Measurements from ENCODE around the gene UBR7.
"Not testable (repeated sequence)": the region's sequence is repeated elsewhere in the genome, so short reads cannot be mapped to it uniquely, and the experiment has no call there.

The UBR7 gene

DNA sequence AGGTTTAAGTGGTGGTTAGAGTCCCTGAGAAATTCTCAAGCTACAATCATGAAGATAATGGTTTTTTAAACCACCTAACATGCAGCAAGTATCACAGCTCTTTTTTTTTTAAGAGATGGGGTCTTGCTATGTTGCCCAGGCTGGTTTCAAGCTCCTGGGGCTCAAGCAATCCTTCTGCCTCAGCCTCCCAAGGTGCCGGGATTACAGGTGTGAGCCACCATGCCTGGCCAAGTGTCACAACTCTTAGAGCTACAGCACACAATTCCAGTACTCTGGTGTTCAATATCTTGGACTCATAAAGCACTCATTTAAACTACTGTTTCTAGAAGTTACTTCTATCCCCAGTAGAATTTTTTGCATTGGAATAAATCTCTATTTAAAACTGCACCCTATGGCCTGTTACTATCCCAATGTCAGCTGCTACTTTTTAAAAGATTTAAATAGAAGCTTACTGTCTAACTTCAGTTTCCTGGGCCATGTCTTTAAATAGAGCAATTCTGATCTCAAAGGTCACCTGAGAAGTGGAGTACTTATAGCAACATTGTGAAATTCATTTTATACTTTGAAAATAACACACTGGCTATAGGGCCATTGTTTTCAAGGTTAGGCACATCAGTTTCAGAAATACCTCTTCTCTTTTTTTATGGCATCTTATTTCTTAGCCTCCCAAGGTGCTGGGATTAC is 11.6 kb upstream of the UBR7 start:
- DNase-seq = no peak

- no peak for DNase-seq
Observed at GRCh38 chr14:93199031-93199430, 8.0 kb upstream of the UBR7 start.

DNA sequence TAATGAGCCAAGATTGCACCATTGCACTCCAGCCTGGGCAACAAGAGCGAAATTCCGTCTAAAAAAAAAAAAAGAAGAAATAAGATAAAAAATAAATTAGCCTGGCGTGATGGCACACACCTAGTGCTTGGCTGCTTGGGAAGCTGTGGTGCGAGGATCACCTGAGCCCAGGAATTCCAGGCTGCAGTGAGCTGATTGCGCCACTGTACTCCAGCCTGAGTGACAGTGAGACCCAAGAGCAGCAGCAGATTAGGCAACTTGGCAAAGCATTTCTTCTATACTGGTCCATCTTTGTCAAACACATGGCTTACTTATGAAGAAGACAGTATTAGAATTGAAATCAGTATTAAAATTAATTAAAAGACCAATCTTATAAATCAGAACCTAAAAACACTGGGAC is 6.5 kb upstream of the UBR7 start:
- no peak for DNase-seq

GRCh38 chr14:93201155-93201704 is 5.8 kb upstream of the UBR7 start:
- DNase-seq = no peak

- DNase-seq = peak; percentile 18
Observed at GRCh38 chr14:93207468-93208308, 632 bp downstream of the UBR7 start.

DNA sequence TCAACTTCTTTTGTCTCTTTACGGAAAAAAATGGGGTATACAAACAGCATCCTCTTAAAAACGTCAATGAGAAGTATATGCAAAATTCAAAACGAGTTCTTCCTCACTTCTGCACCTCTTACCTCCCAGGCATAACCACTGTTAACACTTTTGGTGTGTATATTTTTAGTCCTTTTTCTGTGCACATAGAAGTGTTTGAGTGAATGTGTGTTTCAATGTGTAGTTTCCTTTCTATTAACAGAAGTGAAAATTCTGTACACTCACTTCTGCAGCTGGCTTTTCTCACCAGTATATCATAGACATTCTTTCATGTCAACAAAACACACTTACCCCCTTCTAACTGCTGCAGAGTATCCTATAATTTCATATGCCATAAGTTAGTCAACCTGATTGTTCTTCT is 5.4 kb downstream of the UBR7 start:
- no peak for DNase-seq

GRCh38 chr14:93214598-93214997 is 7.5 kb downstream of the UBR7 start:
- DNase-seq = no peak

DNA sequence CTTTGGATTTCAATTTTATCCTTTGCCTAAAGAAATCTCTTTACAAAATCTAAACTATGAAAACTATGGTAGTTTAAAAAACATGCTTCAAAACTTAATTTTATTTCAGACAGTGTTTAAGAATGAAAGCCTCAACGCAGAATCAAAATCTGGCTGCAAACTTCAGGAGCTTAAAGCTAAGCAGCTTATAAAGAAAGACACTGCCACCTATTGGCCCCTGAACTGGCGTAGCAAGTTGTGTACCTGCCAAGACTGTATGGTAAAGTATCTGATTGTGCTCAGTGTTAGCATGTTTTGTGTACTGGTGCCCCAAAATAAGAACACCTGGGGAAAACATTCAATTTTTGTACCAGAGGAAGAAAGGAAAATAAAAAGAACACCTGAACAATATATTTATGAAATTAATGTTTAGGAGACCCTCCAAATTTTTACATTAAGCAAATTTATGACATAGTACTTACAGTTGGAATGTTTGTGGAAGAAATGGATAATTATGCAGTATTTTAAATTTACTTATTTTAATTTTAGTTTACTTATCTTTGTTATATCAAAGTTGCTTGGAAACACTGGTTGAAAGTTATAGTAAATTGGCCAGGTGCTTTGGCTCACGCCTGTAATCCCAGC is 12.2 kb downstream of the UBR7 start:
- peak; percentile 43 for DNase-seq

- no peak for DNase-seq
Observed at GRCh38 chr14:93220509-93220908, 13.5 kb downstream of the UBR7 start.

DNA sequence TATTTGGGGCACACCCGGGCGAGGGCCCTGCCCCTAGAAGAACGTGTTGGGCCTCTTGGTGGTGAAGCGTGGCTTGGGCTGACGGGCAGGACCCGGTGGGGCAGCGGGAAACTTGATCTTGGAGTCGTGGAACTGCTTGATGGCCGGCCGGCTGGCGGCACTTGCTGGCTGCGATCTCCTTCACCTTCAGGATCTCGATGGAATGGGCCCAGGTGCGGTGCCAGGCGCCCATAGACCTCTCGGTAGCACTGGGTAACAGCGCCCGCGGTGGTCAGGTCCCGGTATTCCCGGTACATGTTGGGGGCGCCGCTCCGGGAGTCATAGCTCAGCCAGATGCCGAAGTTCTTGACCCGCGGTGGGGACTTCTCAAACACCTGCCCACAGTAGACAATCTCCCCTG is 16.5 kb downstream of the UBR7 start:
- no peak for DNase-seq

DNA sequence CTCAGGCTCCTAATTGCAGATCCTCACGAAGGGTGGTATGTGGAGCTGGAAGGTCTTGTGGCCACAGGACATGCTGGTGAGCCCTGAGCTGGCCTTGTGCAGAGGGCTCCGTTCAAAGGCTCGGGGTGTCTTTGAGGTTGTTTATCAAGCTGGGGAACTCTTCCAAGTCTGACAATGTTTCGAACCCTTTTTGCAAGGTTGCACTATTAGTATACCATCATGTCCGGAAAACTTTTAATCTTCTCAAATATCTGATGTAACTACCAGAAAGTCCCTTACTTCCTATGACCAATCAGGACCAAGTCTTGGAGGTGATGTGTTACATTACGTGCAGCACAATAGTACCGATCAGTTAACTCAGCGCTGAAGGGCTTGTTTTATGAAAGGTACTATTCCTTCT is 21.5 kb downstream of the UBR7 start:
- no peak for DNase-seq

GRCh38 chr14:93230539-93230938 is 23.5 kb downstream of the UBR7 start:
- DNase-seq = no peak

DNA sequence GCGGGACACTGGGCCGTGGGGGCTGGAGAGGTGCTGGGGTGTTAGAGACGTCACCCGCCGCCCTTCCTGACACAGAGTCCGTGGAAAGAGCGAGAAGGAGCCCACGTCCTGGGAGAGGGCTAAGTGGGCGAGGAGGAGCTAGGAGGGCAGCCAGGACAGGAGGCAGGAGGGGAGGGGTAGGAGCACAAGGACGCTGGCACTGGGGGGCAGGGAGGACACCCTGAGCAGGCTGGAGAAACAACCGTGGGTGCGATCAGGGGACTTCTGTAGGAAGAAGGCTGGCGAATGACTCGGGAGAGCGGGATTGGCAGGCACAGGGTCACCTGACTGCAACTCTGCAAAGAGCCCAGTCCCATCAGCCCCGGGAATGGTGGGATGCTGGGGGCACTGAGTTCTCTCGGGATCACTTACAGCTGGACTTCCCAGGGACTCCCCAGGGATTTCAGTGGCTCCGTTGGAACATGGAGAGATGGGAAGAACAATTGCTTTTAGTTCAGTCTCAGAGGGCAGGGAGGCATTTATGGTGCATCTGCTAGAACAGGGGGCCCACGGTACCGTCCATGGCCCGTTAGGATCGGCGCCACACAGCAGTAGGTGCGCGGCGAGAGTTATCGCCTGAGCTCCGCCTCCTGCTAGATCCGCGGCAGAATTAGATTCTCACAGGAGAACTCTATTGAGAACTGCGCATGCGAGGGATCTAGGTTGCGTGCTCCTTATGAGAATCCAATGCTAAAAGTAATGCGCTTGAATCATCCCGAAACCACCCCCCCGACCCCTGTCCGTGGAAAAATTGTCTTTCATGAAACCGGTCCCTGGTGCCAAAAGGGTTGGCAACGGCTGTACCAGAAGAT is 24.3 kb downstream of the UBR7 start:
- DNase-seq = peak; percentile 57

DNA sequence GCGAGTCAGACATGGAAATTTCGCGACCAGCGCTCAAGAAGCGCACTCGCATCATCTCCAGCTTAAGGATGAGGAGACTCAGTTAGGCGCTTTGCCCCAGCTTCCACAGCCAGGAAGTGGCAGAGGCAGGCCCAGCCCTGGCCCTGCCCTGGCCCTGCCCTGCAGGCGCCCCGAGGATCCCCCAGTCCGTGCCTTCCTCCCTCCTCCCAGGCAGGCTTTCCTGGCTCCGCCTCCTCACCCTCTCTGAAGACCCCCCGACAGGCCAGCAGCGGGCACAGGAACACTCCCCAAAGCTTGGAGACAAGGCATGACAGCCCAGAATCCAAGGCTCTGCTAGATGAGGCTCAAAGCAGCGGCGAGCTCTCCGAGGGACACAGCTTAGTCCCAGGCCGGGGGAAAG is 25.1 kb downstream of the UBR7 start:
- no peak for DNase-seq

GRCh38 chr14:93233078-93233477 is 26.0 kb downstream of the UBR7 start:
- DNase-seq = not testable (repeated sequence)

DNA sequence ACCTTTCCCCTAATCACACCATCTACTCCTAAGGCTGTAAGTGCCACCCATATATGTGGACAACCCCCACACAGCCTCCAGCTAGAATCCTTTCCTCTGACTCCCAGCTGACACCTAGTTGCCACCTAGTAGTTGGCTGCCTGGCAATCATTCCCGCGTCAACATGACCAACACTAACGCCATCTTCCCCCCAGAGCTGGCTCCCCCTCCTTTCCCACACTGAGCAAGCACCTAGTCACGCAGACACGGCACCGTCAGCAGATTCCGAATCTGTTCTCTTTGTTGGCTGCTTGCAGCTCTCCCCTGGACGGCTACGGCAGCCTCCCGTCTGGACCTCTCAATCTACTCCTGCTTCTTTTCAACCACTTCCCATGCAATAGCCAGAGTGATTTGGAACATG is 27.7 kb downstream of the UBR7 start:
- DNase-seq = no peak

DNA sequence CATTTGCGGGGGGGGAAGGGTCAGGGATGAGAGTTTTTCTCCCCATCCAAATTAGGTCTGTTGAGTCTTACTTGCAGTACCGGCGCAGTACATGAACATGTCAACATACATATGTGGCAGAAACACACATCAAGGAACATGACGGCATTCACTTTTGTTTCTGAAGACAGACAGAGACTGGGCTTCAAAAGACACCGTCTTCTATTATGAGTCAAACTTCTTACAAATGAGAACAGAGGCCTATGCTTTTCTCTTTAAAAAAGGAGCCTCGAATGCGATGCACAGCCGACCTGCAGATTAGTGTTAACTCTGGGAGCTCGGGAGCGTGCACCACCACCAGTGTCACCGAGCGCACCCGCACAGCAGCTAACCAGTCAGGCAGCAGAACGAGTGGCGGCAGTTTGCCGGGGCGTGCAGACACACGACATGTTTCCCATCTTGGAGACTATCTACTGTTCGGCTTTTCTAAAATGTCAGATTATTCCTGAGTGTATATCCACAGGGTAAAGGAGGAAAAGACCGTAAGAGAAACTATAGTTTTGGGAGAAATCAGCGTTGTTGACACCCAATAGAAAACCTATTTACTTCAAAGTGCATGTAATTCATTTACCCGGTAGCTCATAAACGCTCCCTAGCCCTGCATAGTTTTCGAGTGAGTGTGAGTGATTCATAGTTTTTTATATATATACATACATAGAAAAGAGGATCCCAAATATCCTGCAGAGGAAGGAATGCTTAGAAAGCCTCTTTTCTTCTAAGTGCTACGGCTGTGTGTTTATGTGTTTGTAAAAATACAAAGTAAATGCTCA is 33.0 kb downstream of the UBR7 start:
- no peak for DNase-seq

DNA sequence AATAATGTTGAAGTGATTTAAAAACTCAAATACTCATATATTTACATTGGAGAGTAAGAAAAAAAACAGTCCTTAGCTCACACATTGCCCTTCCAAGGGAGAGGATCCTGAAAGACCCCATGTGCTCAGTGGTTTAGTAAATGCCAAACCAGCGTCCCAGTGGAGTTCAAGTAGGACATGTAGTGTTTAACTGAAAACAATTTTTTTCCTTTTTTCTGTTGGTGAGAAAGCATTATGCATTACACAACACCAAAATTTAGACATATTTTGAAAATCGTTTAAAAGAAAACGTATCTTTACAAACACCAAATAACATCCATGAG is 33.6 kb downstream of the UBR7 start:
- no peak for DNase-seq

GRCh38 chr14:93245764-93246420 is 38.8 kb downstream of the UBR7 start:
- no peak for DNase-seq

DNA sequence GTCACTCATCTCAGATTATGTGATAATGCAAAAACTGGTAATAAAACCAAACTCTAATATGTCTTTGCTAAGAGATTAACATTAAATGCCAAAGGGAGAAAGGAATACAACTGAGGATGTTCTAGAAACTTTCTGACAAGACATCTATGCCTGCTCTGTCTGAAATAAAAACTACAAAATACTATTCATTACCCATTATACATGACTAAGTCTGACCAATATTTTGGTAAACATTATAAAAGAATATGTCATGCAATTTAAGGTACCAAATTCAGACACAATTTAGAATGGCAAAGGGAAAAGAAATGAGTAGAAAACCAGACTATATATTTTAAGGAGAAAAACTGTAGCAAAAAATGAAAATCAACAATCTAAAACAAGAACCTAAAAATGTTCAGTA is 39.5 kb downstream of the UBR7 start:
- DNase-seq = no peak

DNA sequence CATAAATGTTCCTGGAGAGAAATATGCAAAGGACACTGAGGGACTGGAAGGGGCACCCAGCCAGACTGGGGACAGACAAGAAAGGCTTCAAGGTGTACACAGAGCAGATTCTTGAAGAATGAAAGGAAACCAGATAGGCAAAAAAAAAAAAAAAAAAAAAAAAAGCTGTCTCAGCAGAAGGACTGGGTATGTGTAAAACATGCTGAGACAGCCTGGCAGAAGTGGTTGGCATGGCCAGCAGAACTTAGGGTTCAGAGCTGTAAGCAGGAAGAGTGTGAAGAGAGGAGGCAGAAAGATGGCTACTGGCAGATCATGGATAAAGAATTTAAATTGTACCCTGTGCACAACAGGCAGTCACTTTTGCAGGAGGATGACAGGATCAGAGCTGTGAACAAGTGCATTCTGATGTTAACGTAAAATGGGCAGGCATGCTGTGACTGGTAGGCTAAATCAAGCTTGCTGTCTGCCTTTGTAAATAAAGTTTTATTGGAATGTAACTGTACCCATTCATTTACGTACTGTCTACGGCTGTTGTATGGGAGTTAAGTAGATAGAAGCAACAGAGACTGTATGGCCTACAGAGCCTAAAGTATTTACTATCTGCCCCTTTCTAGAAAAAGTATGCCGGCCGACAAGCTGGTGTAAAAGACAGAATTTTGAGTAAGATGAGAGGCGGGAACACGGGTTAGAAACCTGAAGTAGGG is 42.2 kb downstream of the UBR7 start:
- no peak for DNase-seq

Data from NCI-H2171 (cell line).